Activated CD8-positive, alpha-beta memory T cell treated with anti-CD3 and anti-CD28 coated beads, Interleukin-2, amount 10 ng/mL, durations not matched to agents 7 days and 5 days (primary cell): Measurements from ENCODE around the gene HTRA1. TPM values are rescaled to one million over a fixed set of nuclear protein-coding genes. Genes with fewer than 3 reads are reported as not detected.

Source experiments
- ATAC-seq: fragments of 150-1000 bp; cut with Tn5 transposase; one replicate; pipeline ENCODE4 v1.10.0; 2021; ENCODE audit warnings: moderate library complexity
- CTCF ChIA-PET: fragments of 350-600 bp; sonication (Branson Sonifier 250); formaldehyde crosslinking; loops from one replicate; lab custom pipeline; 2021; ENCODE audit warnings: antibody characterized with exemption; lab: Charles Lee
- DNase-seq: peaks from one replicate; pipeline ENCODE4 v3.0.0-alpha.2; 2020
- H3K27ac Mint-ChIP-seq: one replicate; pipeline ENCODE4 v1.8.0; 2021; ENCODE audit warnings: mild to moderate bottlenecking, mixed read lengths
- H3K27me3 Mint-ChIP-seq: one replicate; pipeline ENCODE4 v1.8.0; 2021; ENCODE audit warnings: mixed read lengths
- H3K36me3 Mint-ChIP-seq: one replicate; pipeline ENCODE4 v1.8.0; 2021; ENCODE audit warnings: mild to moderate bottlenecking, mixed read lengths
- H3K4me1 Mint-ChIP-seq: one replicate; pipeline ENCODE4 v1.8.0; 2021; ENCODE audit warnings: mixed read lengths
- H3K4me3 Mint-ChIP-seq: one replicate; pipeline ENCODE4 v1.8.0; 2021; ENCODE audit warnings: mild to moderate bottlenecking, moderate library complexity, mixed read lengths
- H3K9me3 Mint-ChIP-seq: one replicate; pipeline ENCODE4 v1.8.0; 2022; ENCODE audit warnings: low read depth, mixed read lengths
- total RNA-seq, 2 experiments: library from RNA; stranded (reverse); gene quantifications; one replicate each; pipeline ENCODE4 v1.2.3, GENCODE V29; 2021

Gene HTRA1
- total RNA-seq, 2 experiments from 2014 or later = not detected

DNA sequence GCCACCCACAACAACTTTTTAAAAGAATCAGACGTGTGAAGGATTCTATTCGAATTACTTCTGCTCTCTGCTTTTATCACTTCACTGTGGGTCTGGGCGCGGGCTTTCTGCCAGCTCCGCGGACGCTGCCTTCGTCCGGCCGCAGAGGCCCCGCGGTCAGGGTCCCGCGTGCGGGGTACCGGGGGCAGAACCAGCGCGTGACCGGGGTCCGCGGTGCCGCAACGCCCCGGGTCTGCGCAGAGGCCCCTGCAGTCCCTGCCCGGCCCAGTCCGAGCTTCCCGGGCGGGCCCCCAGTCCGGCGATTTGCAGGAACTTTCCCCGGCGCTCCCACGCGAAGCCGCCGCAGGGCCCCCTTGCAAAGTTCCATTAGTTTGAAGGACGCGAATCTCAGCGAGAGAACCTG lies 461 bp upstream of the HTRA1 start:
- Mint-ChIP-seq H3K27me3 (peaks cover 80% of the 10 kb centered on the region), H3K27ac (no peak overlapping the region), H3K4me1 (peaks cover 13% of the 10 kb centered on the region), H3K4me3 (no peak overlapping the region), H3K36me3 (no peaks in the 10 kb centered on the region), H3K9me3 (no peaks in the 10 kb centered on the region)
- no peak for DNase-seq
- CTCF ChIA-PET = no interaction called here
- no peak for ATAC-seq

DNA sequence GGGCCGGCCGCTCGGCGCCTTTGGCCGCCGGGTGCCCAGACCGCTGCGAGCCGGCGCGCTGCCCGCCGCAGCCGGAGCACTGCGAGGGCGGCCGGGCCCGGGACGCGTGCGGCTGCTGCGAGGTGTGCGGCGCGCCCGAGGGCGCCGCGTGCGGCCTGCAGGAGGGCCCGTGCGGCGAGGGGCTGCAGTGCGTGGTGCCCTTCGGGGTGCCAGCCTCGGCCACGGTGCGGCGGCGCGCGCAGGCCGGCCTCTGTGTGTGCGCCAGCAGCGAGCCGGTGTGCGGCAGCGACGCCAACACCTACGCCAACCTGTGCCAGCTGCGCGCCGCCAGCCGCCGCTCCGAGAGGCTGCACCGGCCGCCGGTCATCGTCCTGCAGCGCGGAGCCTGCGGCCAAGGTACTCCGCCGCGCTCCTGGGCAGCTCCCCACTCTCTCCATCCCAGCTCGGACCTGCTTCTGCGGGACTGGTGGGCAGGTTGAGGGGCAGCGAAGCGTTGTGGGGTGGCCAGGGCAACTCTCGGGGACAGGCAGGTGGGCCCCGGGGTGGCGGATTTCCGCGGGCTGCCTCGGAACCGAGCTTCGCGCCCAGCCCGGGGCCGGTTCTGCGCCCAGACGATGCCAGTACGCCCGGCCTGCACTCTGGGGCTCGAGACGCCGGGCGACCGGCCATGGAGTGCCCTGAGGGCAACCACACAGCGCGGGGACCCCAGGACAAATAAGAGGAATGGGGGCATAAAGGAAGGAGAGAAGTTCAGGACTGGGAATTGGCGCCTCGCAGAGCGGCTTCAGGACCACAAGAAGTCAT lies 578 bp downstream of the HTRA1 start:
- peak; percentile 32 for ATAC-seq
- peak overlapping the region; percentile 66 for H3K4me3 Mint-ChIP-seq

DNA sequence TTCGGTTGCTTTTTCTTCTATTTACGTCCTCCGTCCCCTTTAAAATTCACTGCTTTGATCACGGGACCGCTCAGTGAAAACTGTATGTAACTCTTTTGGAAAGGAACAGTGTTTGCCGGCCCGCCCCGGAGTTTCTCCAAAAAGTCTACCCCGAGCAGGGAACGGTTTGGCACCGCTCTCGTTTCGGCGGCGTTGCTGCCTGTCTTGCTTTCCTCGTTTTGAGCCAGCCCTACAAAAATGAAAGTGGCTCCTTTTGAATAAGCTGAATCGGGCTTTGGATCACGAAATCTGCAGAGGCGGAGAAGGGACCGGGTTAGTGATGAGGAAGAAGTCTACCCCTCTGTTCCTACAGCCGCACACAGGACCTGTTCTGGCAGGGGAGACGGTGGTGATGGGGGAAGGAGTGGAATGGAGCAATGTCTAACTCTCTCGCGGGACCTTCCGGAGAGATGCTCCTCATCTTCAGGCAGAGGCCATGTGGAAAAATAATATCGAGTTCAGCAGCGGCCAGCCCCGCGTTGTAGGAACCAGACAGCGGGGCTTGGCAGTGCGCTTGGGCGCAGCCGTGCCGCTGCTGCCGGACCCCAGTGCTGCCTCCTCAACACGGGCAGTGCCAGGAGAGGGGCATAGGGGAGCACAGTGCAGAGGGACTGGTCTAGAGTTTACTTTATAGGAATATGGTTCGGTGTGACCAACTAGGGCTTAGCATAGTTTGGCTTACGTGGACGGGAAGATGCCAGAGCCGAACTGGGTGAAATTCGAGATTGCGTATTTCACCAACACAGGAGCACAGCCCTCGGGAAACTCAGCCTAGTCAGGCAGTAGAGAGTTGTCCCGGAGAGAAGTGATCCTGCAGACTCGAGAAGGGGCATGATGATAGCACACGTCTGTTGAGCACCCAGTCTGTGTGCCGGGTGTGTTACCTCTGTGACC lies 1.4 kb downstream of the HTRA1 start:
- ATAC-seq (no peak), DNase-seq (no peak)
- Mint-ChIP-seq H3K36me3 (no peaks in the 10 kb centered on the region), H3K4me1 (peaks cover 13% of the 10 kb centered on the region), H3K27me3 (peaks cover 81% of the 10 kb centered on the region), H3K9me3 (no peaks in the 10 kb centered on the region), H3K27ac (no peak overlapping the region), H3K4me3 (peak overlapping the region; percentile 66)
- CTCF ChIA-PET = no interaction called here

More for the DNA sequence above, 578 bp downstream of the HTRA1 start:
- H3K36me3 Mint-ChIP-seq = no peaks in the 10 kb centered on the region
- CTCF ChIA-PET = no interaction called here
- no peak overlapping the region for H3K27ac Mint-ChIP-seq
- peaks cover 13% of the 10 kb centered on the region for H3K4me1 Mint-ChIP-seq
- H3K9me3 Mint-ChIP-seq = no peaks in the 10 kb centered on the region
- H3K27me3 Mint-ChIP-seq = peaks cover 82% of the 10 kb centered on the region
- no peak for DNase-seq

DNA sequence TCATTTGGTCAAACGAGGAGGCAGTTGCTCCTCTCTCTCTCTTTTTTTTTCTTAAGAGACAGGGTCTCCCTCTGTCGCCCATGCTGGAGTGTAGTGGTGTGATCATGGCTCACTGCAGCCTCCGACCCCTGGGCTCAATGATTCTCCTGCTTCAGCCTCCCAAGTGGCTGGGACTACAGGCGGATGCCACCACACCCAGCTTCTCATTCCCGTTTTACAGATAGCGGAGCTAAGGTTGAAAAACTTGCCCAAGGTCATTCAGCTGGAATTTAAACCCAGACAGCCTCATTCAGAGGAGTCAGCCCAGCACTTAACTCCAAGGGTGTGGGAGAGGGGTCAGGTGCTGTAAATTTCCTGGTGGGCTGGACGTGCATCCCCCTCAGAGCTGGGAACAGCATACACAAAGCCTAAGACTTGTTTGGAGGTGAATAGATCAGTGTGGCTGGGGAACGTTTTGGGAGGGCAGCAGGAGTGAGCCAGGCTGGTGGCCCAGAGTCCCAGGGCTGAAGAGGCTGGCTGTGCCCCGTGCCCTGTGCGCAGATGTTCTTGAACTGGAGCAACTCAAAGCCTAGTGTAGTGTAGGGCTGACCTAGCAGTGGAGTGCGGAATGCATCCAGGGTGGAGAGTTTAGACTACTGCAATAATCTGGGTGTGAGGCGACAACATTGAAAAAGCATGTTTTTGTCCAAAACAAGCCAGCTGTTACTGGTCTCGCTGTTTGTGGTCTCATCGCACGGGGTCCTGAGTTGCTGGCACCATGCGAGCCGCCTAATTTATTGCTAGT lies 2.3 kb downstream of the HTRA1 start:
- ATAC-seq (no peak), DNase-seq (no peak)
- Mint-ChIP-seq H3K4me3 (no peak overlapping the region), H3K36me3 (no peaks in the 10 kb centered on the region), H3K27me3 (peaks cover 76% of the 10 kb centered on the region), H3K9me3 (no peaks in the 10 kb centered on the region), H3K27ac (no peak overlapping the region), H3K4me1 (peaks cover 13% of the 10 kb centered on the region)
- CTCF ChIA-PET = interaction anchor here (1.2 kb wide), 1 partner anchor 102 kb away, joined by 5 read pairs; no protein-coding TSS in a partner anchor

DNA sequence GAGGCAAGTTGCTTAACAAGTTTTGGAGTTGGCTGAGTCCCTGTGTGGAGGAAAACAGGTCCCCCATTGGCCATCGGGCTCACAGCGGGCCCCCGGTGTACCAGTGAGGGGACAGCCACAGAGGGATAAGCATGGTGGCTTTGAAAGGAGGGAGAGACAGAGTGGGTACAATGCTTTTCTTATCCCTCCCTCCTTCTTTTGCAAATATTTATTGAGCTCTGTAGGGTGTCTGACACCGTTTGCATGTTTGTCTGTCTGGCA lies 2.8 kb downstream of the HTRA1 start:
- Mint-ChIP-seq H3K4me1 (peaks cover 13% of the 10 kb centered on the region), H3K27me3 (peaks cover 75% of the 10 kb centered on the region), H3K27ac (no peak overlapping the region), H3K36me3 (no peaks in the 10 kb centered on the region), H3K9me3 (no peaks in the 10 kb centered on the region), H3K4me3 (no peak overlapping the region)
- ATAC-seq (no peak), DNase-seq (no peak)
- CTCF ChIA-PET = interaction anchor here (1.2 kb wide), 1 partner anchor 101 kb away, joined by 5 read pairs; no protein-coding TSS in a partner anchor

DNA sequence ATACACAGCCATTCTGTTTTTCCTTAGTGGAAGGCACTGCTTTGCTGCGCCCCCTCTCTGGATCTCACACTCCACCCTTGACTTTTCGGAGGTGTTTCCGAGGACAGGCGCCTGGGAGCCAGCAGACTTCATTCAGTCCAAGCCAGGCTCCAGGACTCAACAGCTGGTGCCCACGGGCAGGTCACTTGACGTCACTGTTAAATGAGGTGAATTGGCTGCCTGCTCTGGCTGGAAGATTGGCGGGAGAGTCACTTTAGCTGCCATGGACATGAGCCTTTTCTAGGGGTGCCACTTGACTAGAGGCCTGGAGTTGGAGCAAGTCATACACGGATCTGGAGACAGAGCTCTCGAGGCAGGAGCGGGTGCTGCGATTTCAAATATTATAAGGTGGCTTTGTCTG lies 3.2 kb downstream of the HTRA1 start:
- no peak for ATAC-seq
- no peak for DNase-seq
- CTCF ChIA-PET = interaction anchor here (1.2 kb wide), 1 partner anchor 101 kb away, joined by 5 read pairs; no protein-coding TSS in a partner anchor
- Mint-ChIP-seq H3K27ac (no peak overlapping the region), H3K27me3 (peaks cover 74% of the 10 kb centered on the region), H3K4me1 (peaks cover 13% of the 10 kb centered on the region), H3K36me3 (no peaks in the 10 kb centered on the region), H3K4me3 (no peak overlapping the region), H3K9me3 (no peaks in the 10 kb centered on the region)

DNA sequence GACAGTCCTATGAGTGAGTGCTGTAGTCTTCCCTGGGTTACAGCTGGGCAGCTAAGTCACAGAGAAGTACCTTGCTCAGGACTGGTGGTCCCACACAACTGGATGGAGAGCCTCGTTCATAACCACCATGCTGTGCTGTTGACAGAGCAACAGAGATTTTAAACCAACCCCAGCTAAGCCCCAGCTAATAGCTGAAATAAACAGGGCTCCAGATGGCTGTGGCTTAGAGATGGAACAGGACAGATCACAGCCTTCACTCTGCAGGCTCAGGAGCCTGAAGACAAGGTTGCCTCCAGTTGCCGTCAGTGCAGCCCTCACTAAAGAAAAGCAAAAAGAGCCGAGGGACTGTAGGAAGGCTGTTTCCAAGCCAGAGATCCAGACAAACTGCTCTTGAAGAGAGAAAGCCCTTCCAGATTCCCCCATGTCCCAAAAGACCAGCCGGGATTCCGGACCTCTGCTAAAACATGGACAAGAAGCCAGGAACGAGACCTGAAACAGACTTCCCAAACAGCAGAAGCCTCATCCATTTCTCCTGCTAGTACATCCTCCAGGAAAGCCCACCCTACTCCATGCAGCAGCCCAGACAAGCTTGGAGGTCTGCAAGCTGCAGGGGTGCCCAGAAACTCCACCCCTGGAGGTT lies 4.2 kb downstream of the HTRA1 start:
- DNase-seq (no peak), ATAC-seq (no peak)
- no peak overlapping the region for H3K27ac Mint-ChIP-seq
- no peak overlapping the region for H3K4me3 Mint-ChIP-seq
- CTCF ChIA-PET = interaction anchor here (1.2 kb wide), 1 partner anchor 100 kb away, joined by 5 read pairs; no protein-coding TSS in a partner anchor
- peaks cover 70% of the 10 kb centered on the region for H3K27me3 Mint-ChIP-seq
- H3K4me1 Mint-ChIP-seq = peaks cover 12% of the 10 kb centered on the region
- H3K9me3 Mint-ChIP-seq = no peaks in the 10 kb centered on the region
- no peaks in the 10 kb centered on the region for H3K36me3 Mint-ChIP-seq

DNA sequence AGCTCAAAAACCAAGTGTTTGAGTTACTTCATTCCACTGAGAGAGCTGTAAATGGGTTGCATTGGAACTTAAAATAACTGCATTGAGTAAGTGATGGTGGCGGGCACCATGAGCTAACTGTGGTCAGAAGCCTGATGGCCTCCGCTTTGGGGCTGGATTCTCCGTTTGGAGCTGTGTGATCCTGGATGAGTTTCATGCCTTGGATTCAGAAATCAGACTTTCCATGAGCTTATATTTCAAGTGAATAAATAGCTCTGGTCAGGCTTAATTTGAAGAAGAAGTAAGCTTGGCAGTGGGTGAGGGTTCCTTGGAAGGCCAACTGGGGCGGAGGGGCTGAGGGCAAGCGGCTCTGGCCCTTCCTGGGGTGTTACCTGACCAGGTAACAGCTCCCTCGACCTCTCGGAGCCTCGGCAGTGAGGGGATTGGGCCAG lies 5.6 kb downstream of the HTRA1 start:
- Mint-ChIP-seq H3K9me3 (no peaks in the 10 kb centered on the region), H3K4me3 (no peak overlapping the region), H3K36me3 (no peaks in the 10 kb centered on the region), H3K4me1 (peaks cover 10% of the 10 kb centered on the region), H3K27ac (no peak overlapping the region), H3K27me3 (peaks cover 77% of the 10 kb centered on the region)
- no peak for DNase-seq
- CTCF ChIA-PET = interaction anchor here (1.3 kb wide), 1 partner anchor 97 kb away, joined by 3 read pairs; no protein-coding TSS in a partner anchor
- ATAC-seq = no peak

DNA sequence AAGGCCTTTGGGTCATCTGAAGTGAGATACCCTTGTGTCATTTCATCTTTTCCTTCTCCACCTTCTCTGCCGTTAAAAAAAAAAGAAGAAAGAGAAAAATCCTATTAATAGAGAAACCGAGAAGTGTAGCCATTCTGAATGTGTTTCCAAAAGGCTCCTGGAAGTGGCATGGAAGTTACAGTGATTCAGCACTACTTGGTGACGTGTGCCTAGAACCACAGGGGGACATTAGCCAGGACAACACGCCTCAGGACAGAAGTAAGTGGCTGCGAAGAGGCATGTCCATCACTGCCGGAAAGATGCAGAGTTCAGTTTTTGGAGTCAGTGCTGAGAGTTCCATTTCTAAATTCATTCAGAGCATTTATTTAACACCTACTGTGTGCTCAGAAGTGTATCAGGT lies 6.3 kb downstream of the HTRA1 start:
- H3K9me3 Mint-ChIP-seq = no peaks in the 10 kb centered on the region
- peaks cover 75% of the 10 kb centered on the region for H3K27me3 Mint-ChIP-seq
- ATAC-seq (no peak), DNase-seq (no peak)
- no peak overlapping the region for H3K27ac Mint-ChIP-seq
- peaks cover 5% of the 10 kb centered on the region for H3K4me1 Mint-ChIP-seq
- H3K4me3 Mint-ChIP-seq = no peak overlapping the region
- no peaks in the 10 kb centered on the region for H3K36me3 Mint-ChIP-seq
- CTCF ChIA-PET = interaction anchor here (1.3 kb wide), 3 partner anchors 12 to 169 kb away, joined by 3 read pairs; no protein-coding TSS in a partner anchor

DNA sequence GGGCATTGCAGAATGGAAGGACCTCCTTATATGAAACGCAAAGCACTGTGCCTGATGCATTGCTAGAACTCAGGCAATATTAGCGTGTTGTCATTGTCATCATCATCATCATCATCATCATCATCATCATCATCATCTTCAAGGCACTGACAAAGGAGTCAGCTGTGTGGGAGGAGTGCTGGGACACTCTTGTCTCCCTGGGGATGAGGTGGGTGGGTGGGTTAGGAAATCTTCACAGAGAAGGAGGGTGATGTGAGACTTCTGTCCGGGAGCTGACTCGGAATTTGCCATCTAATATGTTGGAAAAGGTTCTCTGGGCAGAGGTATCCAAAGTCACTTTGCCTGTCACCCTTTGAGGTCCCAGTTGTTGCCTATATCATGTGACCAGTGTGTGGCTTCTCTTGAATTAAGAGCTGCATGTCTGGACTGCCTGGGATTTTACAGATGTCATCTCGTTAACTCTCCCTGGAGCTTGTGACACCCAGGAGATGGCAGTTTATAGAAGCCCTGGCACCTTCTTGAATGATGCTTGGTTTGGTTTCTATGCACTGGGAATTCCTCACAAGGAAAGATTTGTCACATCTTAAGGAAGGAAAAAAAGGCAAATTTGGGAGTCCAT lies 7.1 kb downstream of the HTRA1 start:
- Mint-ChIP-seq H3K4me3 (no peak overlapping the region), H3K27ac (no peak overlapping the region), H3K9me3 (no peaks in the 10 kb centered on the region), H3K27me3 (peaks cover 72% of the 10 kb centered on the region), H3K36me3 (no peaks in the 10 kb centered on the region), H3K4me1 (peaks cover under 1% of the 10 kb centered on the region)
- DNase-seq (no peak), ATAC-seq (no peak)
- CTCF ChIA-PET = interaction anchor here (0.9 to 1.3 kb wide), 3 partner anchors 12 to 170 kb away, joined by 3 read pairs; no protein-coding TSS in a partner anchor

DNA sequence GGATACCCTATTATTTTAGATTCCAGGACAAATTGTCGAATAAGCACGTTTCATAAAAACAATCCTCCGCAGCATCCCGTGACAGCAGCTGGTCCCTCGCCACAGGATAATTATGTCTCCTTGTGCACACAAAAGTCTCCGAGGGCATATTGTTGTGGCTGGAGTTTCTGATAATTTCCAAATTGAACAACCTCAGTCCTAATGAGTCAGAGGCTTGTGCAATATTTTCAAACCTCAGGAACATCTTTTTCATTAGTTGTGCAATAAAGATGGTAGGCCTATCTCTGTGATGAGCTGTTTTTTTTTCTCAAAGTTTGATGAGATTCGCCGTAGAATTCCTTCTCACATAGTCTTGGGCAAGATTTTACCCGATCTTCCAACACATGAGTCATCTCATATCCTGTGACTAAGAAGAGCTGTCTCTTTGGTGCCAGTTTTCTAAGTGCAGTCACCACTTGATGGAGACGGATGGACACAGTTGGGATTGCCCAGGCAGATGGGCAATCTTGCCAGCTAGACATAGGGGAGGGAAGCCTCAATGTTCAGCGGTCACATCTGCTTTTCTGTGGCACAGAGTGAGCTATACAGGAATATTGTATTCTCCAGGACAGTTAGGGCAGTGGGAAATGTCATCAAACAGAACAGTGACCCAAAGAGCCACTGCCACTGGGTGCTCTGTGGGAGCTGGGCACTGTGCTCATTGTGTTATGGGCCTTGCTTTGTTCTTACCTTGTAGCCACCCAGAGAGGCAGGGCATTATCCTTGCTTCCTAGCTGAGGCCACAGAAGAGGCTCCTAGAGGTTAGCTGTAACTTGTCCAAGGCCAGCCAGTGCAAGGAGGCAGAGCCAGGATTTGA lies 7.8 kb downstream of the HTRA1 start:
- ATAC-seq (no peak), DNase-seq (no peak)
- Mint-ChIP-seq H3K27me3 (peaks cover 72% of the 10 kb centered on the region), H3K4me1 (peaks cover 2% of the 10 kb centered on the region), H3K4me3 (no peak overlapping the region), H3K36me3 (no peaks in the 10 kb centered on the region), H3K9me3 (no peaks in the 10 kb centered on the region), H3K27ac (no peak overlapping the region)
- CTCF ChIA-PET = interaction anchor here (0.9 to 1.3 kb wide), 3 partner anchors 13 to 170 kb away, joined by 3 read pairs; no protein-coding TSS in a partner anchor
